CD4-positive, alpha-beta T cell treated with Interleukin-17A for 1 hour (primary cell): ENCODE data around the gene GABRB2.
"Not testable (repeated sequence)": the region's sequence is repeated elsewhere in the genome, so short reads cannot be mapped to it uniquely, and the experiment has no call there.

ENCODE experiments used
- DNase-seq: peaks from one replicate; pipeline ENCODE4 v3.0.0-alpha.2; 2020

GABRB2 gene

GRCh38 chr5:161380486-161380885 is 166.0 kb downstream of the GABRB2 start:
- DNase-seq, result no peak

GRCh38 chr5:161378701-161379100 is 167.8 kb downstream of the GABRB2 start:
- DNase-seq, result no peak

DNA sequence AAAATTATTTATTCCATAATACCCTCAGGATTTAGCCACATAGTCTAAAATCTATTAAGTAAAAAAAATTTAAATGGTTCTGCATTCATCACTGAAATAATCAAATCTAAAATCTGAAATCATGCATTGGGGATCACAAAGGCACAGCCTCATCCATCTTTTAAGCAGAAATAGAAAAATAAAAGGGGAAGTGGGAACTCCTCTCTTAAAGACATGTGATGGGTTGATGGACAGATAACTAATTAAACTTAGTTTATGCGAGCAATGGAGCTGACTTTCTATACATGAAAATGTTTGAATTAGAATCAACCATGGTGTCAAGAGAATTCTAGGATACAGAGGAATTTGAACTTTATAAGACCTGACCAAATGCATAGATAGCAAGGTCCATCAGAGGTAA is 170.5 kb downstream of the GABRB2 start:
- DNase-seq, result no peak

DNA sequence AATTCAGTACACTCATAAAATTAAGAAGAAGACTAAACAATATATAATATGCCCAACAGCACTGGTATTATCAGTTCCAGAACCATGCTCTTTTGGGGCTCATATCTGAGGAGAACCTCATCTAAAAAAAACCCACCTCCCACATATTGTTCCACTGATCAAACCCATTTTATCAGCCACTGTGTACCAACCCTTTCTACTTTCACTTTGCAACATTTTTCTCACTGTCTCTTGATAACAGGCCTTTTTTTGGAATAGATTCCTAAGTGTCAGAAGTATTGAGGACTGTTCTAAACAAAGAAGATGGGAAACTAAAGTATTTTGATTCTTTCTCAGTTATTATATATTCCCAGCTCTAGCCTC is 173.2 kb downstream of the GABRB2 start:
- DNase-seq, result no peak

DNA sequence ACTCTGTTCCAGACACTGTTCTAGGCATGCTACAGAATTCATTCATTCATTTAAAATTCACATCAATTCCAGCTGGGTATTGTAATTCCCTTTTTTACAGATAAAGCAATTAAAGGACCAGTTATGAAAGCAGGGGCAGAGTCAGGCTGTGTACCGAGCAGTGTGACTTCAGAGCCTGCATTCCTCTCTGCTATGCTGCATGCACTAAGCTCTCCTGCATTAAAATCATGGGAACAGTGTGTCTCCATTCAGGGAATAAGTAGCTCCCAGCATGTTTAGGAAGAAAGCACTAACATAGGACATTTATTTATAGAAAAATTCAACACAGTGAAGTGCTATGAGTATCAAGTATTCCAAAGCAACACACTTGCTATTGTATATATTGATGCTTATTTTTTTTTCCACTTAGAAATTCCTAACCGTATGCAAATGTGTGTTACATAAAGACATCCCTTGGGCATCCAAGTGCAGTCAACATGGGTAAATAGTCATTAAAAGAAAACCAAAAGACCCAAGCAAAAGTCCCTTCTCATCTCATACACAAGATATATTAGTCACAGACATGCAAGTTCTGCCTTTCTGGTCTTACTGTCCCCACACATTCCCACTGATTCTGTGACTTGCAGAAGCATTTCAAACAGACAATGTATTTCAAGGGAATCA is 173.7 kb downstream of the GABRB2 start:
- DNase-seq, result no peak

DNA sequence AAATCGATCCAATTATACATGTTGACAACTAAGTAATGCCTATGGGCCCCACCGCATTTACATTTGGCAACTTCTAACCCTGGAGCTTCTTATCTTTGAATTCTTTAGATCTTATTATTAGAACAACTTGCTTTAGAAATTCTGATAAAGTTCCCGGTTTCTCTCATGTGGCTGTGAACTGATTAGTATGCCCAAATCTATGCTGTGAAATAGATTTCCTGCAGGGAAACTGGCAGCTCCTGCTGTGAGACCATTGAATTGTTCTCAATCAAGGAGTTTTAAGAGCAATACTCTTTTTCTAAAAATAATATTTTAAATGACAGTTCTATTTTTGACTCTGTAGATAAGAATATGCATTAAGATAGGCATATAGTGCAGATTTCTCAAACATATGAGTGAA is 177.5 kb downstream of the GABRB2 start:
- no peak for DNase-seq

GRCh38 chr5:161358446-161358845 is 188.1 kb downstream of the GABRB2 start:
- DNase-seq, result no peak

- DNase-seq, result no peak
Observed at GRCh38 chr5:161344234-161344633, 202.3 kb downstream of the GABRB2 start.

DNA sequence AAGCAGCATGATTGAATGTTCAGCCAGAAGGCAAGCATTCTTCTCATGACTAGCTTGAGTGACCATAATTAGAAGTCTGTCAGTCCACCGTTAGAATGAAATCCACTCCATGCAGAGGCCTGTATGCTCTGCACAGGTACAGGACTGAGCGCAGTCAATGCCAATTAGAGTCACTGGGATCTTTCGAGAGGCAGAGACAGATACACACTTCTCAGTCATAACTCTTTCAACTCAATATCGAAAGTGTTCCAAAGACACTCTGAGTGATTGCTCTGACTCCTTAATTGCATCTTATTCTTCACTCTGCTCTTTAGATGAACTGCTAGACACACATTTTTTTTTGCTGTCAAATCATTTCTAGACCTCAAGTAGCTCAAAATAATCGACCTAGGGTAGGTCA is 203.6 kb downstream of the GABRB2 start:
- no peak for DNase-seq

DNA sequence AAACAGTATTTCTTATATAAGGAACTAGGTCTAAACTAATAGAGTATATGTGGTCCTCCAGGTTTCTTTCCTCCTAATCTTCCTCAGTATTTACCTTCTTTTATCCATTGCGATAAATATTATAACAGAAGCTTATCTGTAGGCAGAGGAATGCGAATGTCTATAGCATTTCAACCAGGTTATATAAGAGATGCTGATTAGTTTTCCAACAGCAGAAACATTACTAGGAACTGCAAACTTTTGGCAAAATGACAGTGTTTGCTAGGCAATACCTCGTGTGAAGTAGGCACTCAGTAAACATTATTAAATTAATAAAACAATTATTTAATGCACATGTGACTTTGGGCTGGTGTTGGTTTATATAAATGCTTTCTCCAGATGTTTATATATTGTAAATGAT is 206.5 kb downstream of the GABRB2 start:
- no peak for DNase-seq

DNA sequence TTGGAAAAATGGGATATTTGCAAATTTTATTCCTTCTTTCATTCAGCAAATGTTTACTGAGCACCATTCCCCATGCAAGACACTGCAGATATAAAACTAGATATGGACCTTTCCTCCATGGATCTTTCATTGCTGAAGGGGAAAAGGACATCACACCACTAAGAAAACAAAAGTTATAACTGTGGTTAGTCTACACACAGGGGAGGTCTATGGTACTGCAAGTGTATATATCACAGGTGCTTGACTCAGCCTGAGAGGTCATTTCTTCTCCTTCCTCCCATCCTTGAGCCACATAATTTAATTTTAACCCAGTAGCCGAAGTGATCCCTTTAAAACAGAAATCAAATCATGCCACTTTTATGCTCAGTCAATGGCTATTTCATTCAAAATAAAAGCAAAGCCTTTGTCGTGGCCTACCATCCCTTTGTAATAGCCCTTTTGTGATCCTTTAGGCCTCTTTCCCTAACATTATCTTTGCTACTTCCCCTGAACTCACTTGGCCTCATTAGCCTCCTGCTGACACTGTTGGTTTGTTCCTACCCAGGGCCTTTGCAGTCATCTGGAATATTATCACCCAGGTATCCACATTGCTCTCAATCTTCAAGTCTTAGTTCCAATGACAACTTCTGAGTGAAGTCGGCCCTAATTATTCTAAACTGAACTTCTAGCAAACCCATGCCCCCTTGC is 213.2 kb downstream of the GABRB2 start:
- no peak for DNase-seq

DNA sequence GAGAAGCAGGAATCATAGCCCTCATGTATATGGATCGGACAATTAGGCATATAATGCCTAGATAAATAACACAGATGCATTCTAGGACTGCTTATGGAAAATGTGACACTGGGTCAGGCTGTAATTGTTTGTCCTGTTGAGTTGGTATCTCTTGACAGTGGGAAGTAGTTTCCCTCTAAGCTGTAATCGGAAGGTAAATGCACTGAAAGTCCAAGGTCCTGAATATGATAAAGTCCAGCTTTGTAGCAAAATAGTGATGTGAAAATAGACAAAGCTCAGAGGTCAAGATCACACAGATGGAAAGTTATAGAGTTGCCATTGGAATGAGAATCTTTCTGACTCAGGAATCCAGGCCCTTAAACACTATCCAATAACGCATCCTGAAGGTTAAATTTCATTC is 214.2 kb downstream of the GABRB2 start:
- DNase-seq, result no peak

DNA sequence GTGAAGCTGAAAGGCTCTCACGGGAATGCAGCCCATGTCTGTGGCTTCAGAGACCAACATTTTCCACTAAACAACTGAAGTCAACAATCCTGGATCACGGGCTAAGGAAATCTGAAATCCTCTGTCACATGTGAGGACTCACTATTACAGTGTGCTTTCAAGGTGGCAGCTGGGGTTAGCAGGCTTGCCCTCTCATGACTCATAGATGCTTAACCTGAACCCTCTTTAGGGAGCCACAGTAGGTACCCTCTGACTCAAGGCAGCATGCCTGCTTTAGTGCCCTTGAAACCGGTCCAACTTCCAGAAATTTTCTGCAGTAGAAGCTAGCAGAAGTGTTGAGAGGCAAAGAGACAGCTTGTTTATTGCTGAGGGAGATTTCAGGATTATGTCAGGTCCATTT is 232.5 kb downstream of the GABRB2 start:
- DNase-seq, result no peak

GRCh38 chr5:161312882-161313281 is 233.6 kb downstream of the GABRB2 start:
- no peak for DNase-seq

DNA sequence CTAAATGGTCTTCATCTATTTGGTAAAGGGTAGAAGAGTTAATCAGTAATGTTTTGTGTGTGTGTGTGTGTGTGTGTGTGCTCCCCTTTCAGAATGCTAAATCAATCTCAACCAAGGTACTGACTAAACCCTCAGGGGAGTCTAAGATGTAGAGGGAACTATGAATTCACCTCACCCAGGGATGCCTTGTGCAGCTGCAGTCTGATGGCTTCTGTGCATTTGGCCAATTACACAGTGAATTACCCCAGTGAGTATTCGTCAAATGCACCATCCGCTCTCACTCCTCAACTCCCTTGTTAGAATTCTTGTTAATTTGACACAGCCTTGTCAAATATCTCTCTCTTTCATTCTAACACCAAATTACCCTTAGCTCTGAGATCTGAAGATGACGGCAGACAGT is 234.6 kb downstream of the GABRB2 start:
- no peak for DNase-seq

- no peak for DNase-seq
Observed at GRCh38 chr5:161311146-161311708, 235.3 kb downstream of the GABRB2 start.

GRCh38 chr5:161306351-161306995 is 240.1 kb downstream of the GABRB2 start:
- no peak for DNase-seq

- DNase-seq, result no peak
Observed at GRCh38 chr5:161305601-161306000, 240.9 kb downstream of the GABRB2 start.

- DNase-seq, result no peak
Observed at GRCh38 chr5:161302559-161302958, 244.0 kb downstream of the GABRB2 start.

GRCh38 chr5:161301586-161301985 is 244.9 kb downstream of the GABRB2 start:
- no peak for DNase-seq

- no peak for DNase-seq
Observed at GRCh38 chr5:161299053-161299452, 247.5 kb downstream of the GABRB2 start.

- not testable (repeated sequence) for DNase-seq
Observed at GRCh38 chr5:161297388-161297787, 249.1 kb downstream of the GABRB2 start.

GRCh38 chr5:161295721-161296250 is 250.7 kb downstream of the GABRB2 start:
- no peak for DNase-seq

- DNase-seq, result no peak
Observed at GRCh38 chr5:161288071-161288470, 258.5 kb downstream of the GABRB2 start.
